IMR-90 (cell line): Measurements from ENCODE around the gene TMEM179. TPM values are rescaled to one million over a fixed set of nuclear protein-coding genes. Genes with fewer than 3 reads are reported as not detected.

Experiments used
- ATAC-seq: fragments of 200-7000 bp; cut with Tn5 transposase; 2 replicates; pipeline ENCODE4 v1.9.1; 2020; ENCODE audit warnings: low read depth, mild to moderate bottlenecking, moderate library complexity
- BruUV-seq: library from RNA; stranded (reverse); fragments of 400-500 nt; replicated peaks from 2 replicates; lab custom pipeline; 2021; lab: Mats Ljungman, UMichigan
- CTCF ChIA-PET: fragments of 300-600 bp; formaldehyde crosslinking; extraction: SDS; loops from one replicate; lab custom pipeline; 2021; ENCODE audit warnings: antibody characterized with exemption; lab: Yijun Ruan, JAX
- POLR2A ChIA-PET: fragments of 300-600 bp; sonication (Branson Sonifier 250); formaldehyde crosslinking; loops from one replicate; lab custom pipeline; 2022; ENCODE audit warnings: antibody characterized with exemption; ENCODE audit not compliant: unreplicated experiment; lab: Charles Lee
- DNase-seq: peaks from one replicate; pipeline ENCODE4 v3.0.0; 2013
- H2AFZ ChIP-seq: replicated peaks from 2 replicates; pipeline ENCODE3; 2013; ENCODE audit warnings: low read length, mild to moderate bottlenecking; ENCODE audit not compliant: poor library complexity
- H2AK5ac ChIP-seq: 2 replicates; pipeline ENCODE4 v1.6.1; 2013; ENCODE audit warnings: low read depth, low read length, inconsistent platforms
- H2AK9ac ChIP-seq: replicated peaks from 2 replicates; pipeline ENCODE3; 2013; ENCODE audit warnings: mild to moderate bottlenecking, low read depth, low read length, moderate library complexity; ENCODE audit not compliant: poor library complexity
- H2BK120ac ChIP-seq: 2 replicates; pipeline ENCODE4 v1.6.1; 2013; ENCODE audit warnings: low read depth, low read length, inconsistent platforms
- H2BK15ac ChIP-seq: 3 replicates; pipeline ENCODE4 v1.6.1; 2013; ENCODE audit warnings: low read depth, low read length, inconsistent platforms
- H2BK20ac ChIP-seq: 2 replicates; pipeline ENCODE4 v1.6.1; 2013; ENCODE audit warnings: low read depth, mild to moderate bottlenecking, inconsistent platforms, low read length, moderate library complexity
- H2BK5ac ChIP-seq: 2 replicates; pipeline ENCODE4 v1.6.1; 2013; ENCODE audit warnings: mild to moderate bottlenecking, low read depth, low read length, inconsistent platforms; ENCODE audit not compliant: poor library complexity, severe bottlenecking
- H3K14ac ChIP-seq: replicated peaks from 2 replicates; pipeline ENCODE4 v1.6.1; 2013; ENCODE audit warnings: low read depth, low read length, inconsistent platforms
- H3K18ac ChIP-seq: 2 replicates; pipeline ENCODE4 v1.6.1; 2013; ENCODE audit warnings: low read depth, low read length, control low read depth
- H3K23ac ChIP-seq: 2 replicates; pipeline ENCODE4 v1.6.1; 2013; ENCODE audit warnings: low read depth, low read length, inconsistent platforms
- H3K27ac ChIP-seq: 2 replicates; pipeline ENCODE4 v1.5.1; 2013; ENCODE audit warnings: mild to moderate bottlenecking, control low read depth, low read length; ENCODE audit not compliant: insufficient read depth
- H3K27me3 ChIP-seq: 2 replicates; pipeline ENCODE4 v1.6.1; 2013; ENCODE audit warnings: low read length; ENCODE audit not compliant: control insufficient read depth, insufficient read depth
- H3K36me3 ChIP-seq: 2 replicates; pipeline ENCODE4 v1.6.1; 2013; ENCODE audit warnings: low read length, mixed read lengths; ENCODE audit not compliant: control insufficient read depth, insufficient read depth
- H3K4ac ChIP-seq: 2 replicates; pipeline ENCODE4 v1.6.1; 2013; ENCODE audit warnings: low read depth, low read length, inconsistent platforms
- H3K4me1 ChIP-seq: 2 replicates; pipeline ENCODE4 v1.6.1; 2013; ENCODE audit warnings: low read length, mixed read lengths; ENCODE audit not compliant: control insufficient read depth, insufficient read depth
- H3K4me2 ChIP-seq: 2 replicates; pipeline ENCODE4 v1.6.1; 2013; ENCODE audit warnings: low read depth, mild to moderate bottlenecking, control low read depth, low read length, moderate library complexity
- H3K4me3 ChIP-seq: 2 replicates; pipeline ENCODE4 v1.5.1; 2013; ENCODE audit warnings: low read depth, mild to moderate bottlenecking, control low read depth, low read length, moderate library complexity; ENCODE audit not compliant: insufficient read depth
- H3K56ac ChIP-seq: 2 replicates; pipeline ENCODE4 v1.6.1; 2013; ENCODE audit warnings: low read length, inconsistent platforms; ENCODE audit not compliant: insufficient read depth; ENCODE audit errors: extremely low read depth
- H3K79me1 ChIP-seq, 2 experiments: 2 replicates each; pipeline ENCODE4 v1.6.1; 2013; ENCODE audit warnings: low read length in 2 of 2, inconsistent platforms in 1 of 2, low read depth in 1 of 2
- H3K9ac ChIP-seq: 2 replicates; pipeline ENCODE4 v1.6.1; 2013; ENCODE audit warnings: low read depth, low read length, control low read depth
- H3K9me1 ChIP-seq: 2 replicates; pipeline ENCODE4 v1.6.1; 2013; ENCODE audit warnings: low read length, inconsistent platforms; ENCODE audit not compliant: insufficient read depth
- H3K9me3 ChIP-seq: 2 replicates; pipeline ENCODE4 v1.6.1; 2013; ENCODE audit warnings: low read length; ENCODE audit not compliant: control insufficient read depth, insufficient read depth
- H4K20me1 ChIP-seq: 2 replicates; pipeline ENCODE4 v1.6.1; 2013; ENCODE audit warnings: low read length, inconsistent platforms; ENCODE audit not compliant: insufficient read depth
- H4K5ac ChIP-seq: 2 replicates; pipeline ENCODE4 v1.6.1; 2013; ENCODE audit warnings: mild to moderate bottlenecking, low read depth, low read length, control low read depth
- H4K8ac ChIP-seq, 2 experiments: 2 replicates each; pipeline ENCODE4 v1.6.1; 2013; ENCODE audit warnings: low read depth in 2 of 2, low read length in 2 of 2, control low read depth in 1 of 2, inconsistent platforms in 1 of 2
- H4K91ac ChIP-seq: 2 replicates; pipeline ENCODE4 v1.6.1; 2013; ENCODE audit warnings: low read depth, low read length, inconsistent platforms; ENCODE audit not compliant: insufficient read depth
- BHLHE40 ChIP-seq: fragments of 150-350 bp; IDR thresholded peaks from 2 replicates; pipeline ENCODE4 v1.6.1; 2016; ENCODE audit warnings: mild to moderate bottlenecking, low read depth, low read length
- FOS ChIP-seq: fragments of 150-350 bp; IDR thresholded peaks from 2 replicates; pipeline ENCODE4 v1.6.1; 2016; ENCODE audit warnings: low read depth, low read length
- SMC3 ChIP-seq: fragments of 150-350 bp; IDR thresholded peaks from 2 replicates; pipeline ENCODE4 v1.6.1; 2016; ENCODE audit warnings: low read depth, mild to moderate bottlenecking, antibody characterized with exemption, low read length, moderate library complexity
- USF2 ChIP-seq: fragments of 150-350 bp; IDR thresholded peaks from 2 replicates; pipeline ENCODE4 v1.6.1; 2017; ENCODE audit warnings: mild to moderate bottlenecking, antibody characterized with exemption, low read length, low read depth
- WGBS, 2 experiments: methylation state at CpG; one replicate each; pipeline versions ENCODE4 v1.1.5 to v1.1.7; 2013; ENCODE audit warnings: missing lambda C conversion rate in 2 of 2; ENCODE audit not compliant: insufficient read length in 1 of 2; ENCODE audit errors: extremely low coverage in 2 of 2; 5-methylcytosine and 5-hydroxymethylcytosine counted together
- dilution Hi-C: fragments of 300-500 bp; cut with HindIII; formaldehyde crosslinking; loops from one replicate; pipeline ENCODE4 v1.14.3; 2018; ENCODE audit warnings: low sequenced_read_pairs; ENCODE audit not compliant: unreplicated experiment
- in situ Hi-C: fragments of 300-500 bp; cut with MboI; formaldehyde crosslinking; loops from 3 replicates; pipeline ENCODE4 v1.14.3; 2019; ENCODE audit warnings: low sequenced_read_pairs, inconsistent platforms, mixed read lengths
- intact Hi-C: fragments of 100-400 bp; cut with micrococcal nuclease; formaldehyde crosslinking; loops from 2 replicates; pipeline ENCODE4 v1.10.0; 2022
- polyA plus RNA-seq, 3 experiments: library from polyadenylated mRNA; depleted of rRNA; stranded (reverse); fragments of >200 nt; gene quantifications; 2 replicates each; pipeline ENCODE4 v1.2.3, GENCODE V29; 2012; ENCODE audit warnings: low replicate concordance in 1 of 3
- total RNA-seq: library from RNA; depleted of rRNA; stranded (reverse); fragments of >200 nt; gene quantifications from 2 replicates; pipeline ENCODE4 v1.2.3, GENCODE V29; 2012

The TMEM179 gene
- total and polyA plus RNA-seq, 2 of the 4 experiments (the other 2 are of a cell fraction): not detected

- H3K4ac ChIP-seq: no peak overlapping the region
- H3K4me3 ChIP-seq: no peak overlapping the region
- no peaks in the 10 kb centered on the region for H3K36me3 ChIP-seq
- no peak overlapping the region for H2AK5ac ChIP-seq
- intact Hi-C loops (no loop called here), dilution Hi-C loops (no loop called here), in situ Hi-C loops (loop anchor here (25.0 kb wide), 1 partner anchor 467 kb away; the partner anchor contains the start of gene ASPG)
- H3K4me2 ChIP-seq: no peak overlapping the region
- H2BK20ac ChIP-seq: no peak overlapping the region
- H4K20me1 ChIP-seq: no peaks in the 10 kb centered on the region
- H3K4me1 ChIP-seq: no peaks in the 10 kb centered on the region
- no peak overlapping the region for H2AK9ac ChIP-seq
- H3K79me1 ChIP-seq: no peaks in the 10 kb centered on the region
- no peak for DNase-seq
- no peak overlapping the region for H3K14ac ChIP-seq
- CTCF ChIA-PET: no interaction called here
- ATAC-seq: no peak
- H4K8ac ChIP-seq: no peak overlapping the region
- no peak overlapping the region for H3K18ac ChIP-seq
- H2BK5ac ChIP-seq: no peak overlapping the region
- H3K9me3 ChIP-seq: no peaks in the 10 kb centered on the region
- H3K9me1 ChIP-seq: no peaks in the 10 kb centered on the region
- H3K27me3 ChIP-seq: peaks cover 8% of the 10 kb centered on the region; the same call in 1 of the 2 replicates
- no peak overlapping the region for H3K23ac ChIP-seq
- no peak overlapping the region for H3K56ac ChIP-seq
- no peak overlapping the region for H3K9ac ChIP-seq
- BruUV-seq: no TSS peak
- H3K27ac ChIP-seq: no peak overlapping the region
- no peak overlapping the region for H2BK15ac ChIP-seq
- H2AFZ ChIP-seq: no peak overlapping the region
- no CpG with 5 or more reads among the region's 12 CpGs for WGBS, 2 experiments
- H2BK120ac ChIP-seq: no peak overlapping the region
- H4K91ac ChIP-seq: no peak overlapping the region
- TF ChIP-seq USF2 (no peak), SMC3 (no peak), FOS (no peak), BHLHE40 (no peak)
- H4K5ac ChIP-seq: no peak overlapping the region
- POLR2A ChIA-PET: no interaction called here
These were observed 50.4 kb downstream of the TMEM179 start for GRCh38 chr14:104554088-104554607.
